Gastrocnemius medialis (tissue), 4 donors: ENCODE results near the gene RUNX1. TPM values are rescaled to one million over a fixed set of nuclear protein-coding genes. Genes with fewer than 3 reads are reported as not detected.

Source experiments
- ATAC-seq, 2 donors: fragments of 150-250 bp; one replicate each; pipeline ENCODE4 v1.9.1; 2016
- DNase-seq, 2 donors: peaks; one replicate each; pipeline ENCODE4 v3.0.0-alpha.2; 2019
- H3K27ac ChIP-seq, 4 donors: fragments of 200-600 bp; sonication (generic); 1 replicate in 1 of 4; 2 replicates in 3 of 4; pipeline ENCODE4 v1.5.1; 2016 to 2018; ENCODE audit warnings: mild to moderate bottlenecking in 2 of 4, moderate library complexity in 1 of 4
- H3K27me3 ChIP-seq, 3 donors: fragments of 200-600 bp; sonication (generic) in 2 of 3; 1 replicate in 1 of 3; 2 replicates in 2 of 3; pipeline versions ENCODE4 v1.5.1 to v1.6.0; 2016 to 2019; ENCODE audit warnings: mild to moderate bottlenecking in 1 of 3, moderate library complexity in 1 of 3
- H3K36me3 ChIP-seq, 2 donors: fragments of 200-600 bp; sonication (generic) in 1 of 2; one replicate each; pipeline ENCODE4 v1.5.1; 2017 to 2018
- H3K4me1 ChIP-seq, 2 donors: fragments of 200-600 bp; sonication (generic) in 1 of 2; one replicate each; pipeline ENCODE4 v1.5.1; 2016 to 2017; ENCODE audit warnings: mild to moderate bottlenecking in 2 of 2
- H3K4me3 ChIP-seq, 4 donors: fragments of 200-600 bp; sonication (generic) in 3 of 4; 1 replicate in 1 of 4; 2 replicates in 3 of 4; pipeline ENCODE4 v1.5.1; 2016 to 2019; ENCODE audit warnings: mild to moderate bottlenecking in 2 of 4
- H3K9me3 ChIP-seq, 3 donors: fragments of 200-600 bp; sonication (generic) in 2 of 3; 1 replicate in 1 of 3; 2 replicates in 2 of 3; pipeline ENCODE4 v1.5.1; 2016 to 2019
- CTCF ChIP-seq, 5 experiments: fragments of 450-650 bp in 3 of 5; fragments of 200-600 bp in 2 of 5; sonication (generic) in 2 of 5; IDR thresholded peaks in 4 of 5; conservative IDR thresholded peaks in 1 of 5; 1 replicate in 4 of 5; 2 replicates in 1 of 5; pipeline ENCODE4 v1.5.1; 2016 to 2019; ENCODE audit warnings: antibody characterized with exemption in 5 of 5, mild to moderate bottlenecking in 3 of 5, moderate library complexity in 3 of 5
- POLR2A ChIP-seq, 2 donors: fragments of 450-650 bp; IDR thresholded peaks; one replicate each; pipeline ENCODE4 v1.6.1; 2017; ENCODE audit warnings: antibody characterized with exemption in 2 of 2, mild to moderate bottlenecking in 2 of 2, moderate library complexity in 2 of 2
- in situ Hi-C, 4 donors: fragments of 200-750 bp; cut with MboI; loops; one replicate each; pipeline versions ENCODE4 v1.15.0 to v1.8.0; 2017; ENCODE audit warnings: low sequenced_read_pairs in 4 of 4
- intact Hi-C: fragments of 100-400 bp; cut with DNase I; formaldehyde crosslinking; loops from one replicate; pipeline ENCODE4 v1.15.1; 2023; ENCODE audit warnings: low total_unique reads
- total RNA-seq, 4 donors: library from RNA; depleted of rRNA; stranded (reverse); fragments of >200 nt; gene quantifications; one replicate each; pipeline versions ENCODE4 v1.1.0 to v1.2.3, GENCODE V29; 2016

The RUNX1 gene
- total RNA-seq, 4 donors from 2014 or later: 8.0 to 20.9 (median 10.6) TPM

GRCh38 chr21:35023396-35024070 lies 25.6 kb downstream of the RUNX1 start:
- TF ChIP-seq POLR2A (IDR thresholded peaks at IDR 0.05): no peak
- TF ChIP-seq CTCF (IDR thresholded peaks at IDR 0.05 in 4 of 5, conservative IDR thresholded peaks at IDR 0.05 in 1 of 5): no peak
- no peak overlapping the region for H3K4me3 ChIP-seq
- H3K27me3 ChIP-seq: no peaks in the 10 kb centered on the region
- in situ Hi-C loops (no loop called here), intact Hi-C loops (no loop called here)
- no peak for DNase-seq
- no peak overlapping the region for H3K27ac ChIP-seq
- ATAC-seq: no peak
- H3K36me3 ChIP-seq: no peaks in the 10 kb centered on the region
- H3K4me1 ChIP-seq: no peaks in the 10 kb centered on the region
- no peaks in the 10 kb centered on the region for H3K9me3 ChIP-seq

GRCh38 chr21:35021546-35021945 lies 27.6 kb downstream of the RUNX1 start:
- no peak for DNase-seq
- intact Hi-C loops: no loop called here
- H3K4me1 ChIP-seq: no peaks in the 10 kb centered on the region
- H3K36me3 ChIP-seq: no peaks in the 10 kb centered on the region
- in situ Hi-C loops: no loop called here
- no peak overlapping the region for H3K4me3 ChIP-seq
- no peak overlapping the region for H3K27ac ChIP-seq
- H3K9me3 ChIP-seq: no peaks in the 10 kb centered on the region
- no peak for ATAC-seq
- no peak for TF ChIP-seq POLR2A (IDR thresholded peaks at IDR 0.05)
- TF ChIP-seq CTCF (IDR thresholded peaks at IDR 0.05 in 4 of 5, conservative IDR thresholded peaks at IDR 0.05 in 1 of 5): no peak
- H3K27me3 ChIP-seq: no peaks in the 10 kb centered on the region

GRCh38 chr21:35020902-35021301 lies 28.2 kb downstream of the RUNX1 start:
- ATAC-seq (no peak), DNase-seq (no peak)
- Histone ChIP-seq H3K4me3 (no peak overlapping the region), H3K27me3 (no peaks in the 10 kb centered on the region), H3K27ac (no peak overlapping the region), H3K9me3 (no peaks in the 10 kb centered on the region), H3K4me1 (no peaks in the 10 kb centered on the region), H3K36me3 (no peaks in the 10 kb centered on the region)
- TF ChIP-seq POLR2A (IDR thresholded peaks at IDR 0.05) (no peak), CTCF (IDR thresholded peaks at IDR 0.05 in 4 of 5, conservative IDR thresholded peaks at IDR 0.05 in 1 of 5) (no peak)
- intact Hi-C loops: no loop called here
- in situ Hi-C loops: no loop called here

GRCh38 chr21:35020436-35020835 lies 28.7 kb downstream of the RUNX1 start:
- H3K4me3 ChIP-seq: no peak overlapping the region
- in situ Hi-C loops: no loop called here
- no peak overlapping the region for H3K27ac ChIP-seq
- ATAC-seq (no peak), DNase-seq (no peak)
- TF ChIP-seq POLR2A (IDR thresholded peaks at IDR 0.05) (no peak), CTCF (IDR thresholded peaks at IDR 0.05 in 4 of 5, conservative IDR thresholded peaks at IDR 0.05 in 1 of 5) (no peak)
- H3K36me3 ChIP-seq: no peaks in the 10 kb centered on the region
- no peaks in the 10 kb centered on the region for H3K4me1 ChIP-seq
- H3K9me3 ChIP-seq: no peaks in the 10 kb centered on the region
- H3K27me3 ChIP-seq: no peaks in the 10 kb centered on the region
- intact Hi-C loops: no loop called here

- ATAC-seq: no peak
- DNase-seq: no peak
- H3K27me3 ChIP-seq: no peaks in the 10 kb centered on the region
- no peak overlapping the region for H3K4me3 ChIP-seq
- H3K27ac ChIP-seq: no peak overlapping the region
- intact Hi-C loops (no loop called here), in situ Hi-C loops (no loop called here)
- no peaks in the 10 kb centered on the region for H3K4me1 ChIP-seq
- H3K36me3 ChIP-seq: no peaks in the 10 kb centered on the region
- TF ChIP-seq POLR2A (IDR thresholded peaks at IDR 0.05): no peak
- no peak for TF ChIP-seq CTCF (IDR thresholded peaks at IDR 0.05 in 4 of 5, conservative IDR thresholded peaks at IDR 0.05 in 1 of 5)
- no peaks in the 10 kb centered on the region for H3K9me3 ChIP-seq
Measured at GRCh38 chr21:35019631-35020032, 29.5 kb downstream of the RUNX1 start.
